HG03354 (cell line): ENCODE measurements around the gene MIXL1.
"Not testable (repeated sequence)": the region's sequence is repeated elsewhere in the genome, so short reads cannot be mapped to it uniquely, and the experiment has no call there.

Experiments used
- ATAC-seq: cut with Tn5 transposase; IDR thresholded peaks from one replicate; pipeline ENCODE4 v1.9.1; 2021; ENCODE audit warnings: mild to moderate bottlenecking; ENCODE audit not compliant: unreplicated experiment, poor library complexity, severe bottlenecking

Gene MIXL1

GRCh38 chr1:226272233-226272902 is 48.9 kb downstream of the MIXL1 start:
- ATAC-seq = not testable (repeated sequence)

GRCh38 chr1:226274138-226274537 is 50.7 kb downstream of the MIXL1 start:
- no peak for ATAC-seq

- no peak for ATAC-seq
Observed at GRCh38 chr1:226276077-226276682, 52.7 kb downstream of the MIXL1 start.
